ENCODE measurements around the gene SLC4A3. TPM values are rescaled to one million over a fixed set of nuclear protein-coding genes. Genes with fewer than 3 reads are reported as not detected.
A peak's percentile ranks its signal among the peaks of the same experiment; 100 is the strongest.

The SLC4A3 gene
- total RNA-seq, 1 experiment from 2014 or later: 8.7 TPM

GRCh38 chr2:219687882-219688559, 60.6 kb downstream of the SLC4A3 start (continued):
- TF ChIP-seq SMAD3 (CRISPR knock-in tag; IDR thresholded peaks at IDR 0.05; ENCODE audit: borderline replicate concordance) (no peak), USF1 (CRISPR knock-in tag; IDR thresholded peaks at IDR 0.05) (no peak), SP1 (CRISPR knock-in tag; conservative IDR thresholded peaks at IDR 0.05) (no peak), NFYB (CRISPR knock-in tag; conservative IDR thresholded peaks at IDR 0.05; ENCODE audit: low read depth) (no peak), ZNF219 (CRISPR knock-in tag; IDR thresholded peaks at IDR 0.05; ENCODE audit: borderline replicate concordance) (no peak), ZMAT4 (CRISPR knock-in tag; IDR thresholded peaks at IDR 0.05) (no peak), PREB (CRISPR knock-in tag; IDR thresholded peaks at IDR 0.05; ENCODE audit: borderline replicate concordance) (no peak), ATF6 (CRISPR knock-in tag; IDR thresholded peaks at IDR 0.05) (no peak), MXD4 (CRISPR knock-in tag; IDR thresholded peaks at IDR 0.05; ENCODE audit: borderline replicate concordance) (peak; percentile 90; the same call in 1 of the 2 replicates), EMX1 (CRISPR knock-in tag; IDR thresholded peaks at IDR 0.05) (peak; percentile 67; the same call in 1 of the 2 replicates), FOXP1 (CRISPR knock-in tag; IDR thresholded peaks at IDR 0.05; ENCODE audit: borderline replicate concordance) (no peak), MAX (CRISPR knock-in tag; IDR thresholded peaks at IDR 0.05) (no peak), GABPB1 (CRISPR knock-in tag; IDR thresholded peaks at IDR 0.05) (no peak), STAT6 (CRISPR knock-in tag; conservative IDR thresholded peaks at IDR 0.05; ENCODE audit: low read depth) (no peak)

- H3K27me3 Mint-ChIP-seq (ENCODE audit: low read depth): peaks cover 2% of the 10 kb centered on the region; the same call in 1 of the 2 replicates
- ChIA-PET POLR2A (no interaction called here), CTCF (interaction anchor here (0.6 to 3.0 kb wide), 28 partner anchors 10 to 301 kb away, joined by 3 to 72 read pairs (median 5); partner anchors contain the start of genes DNPEP, INHA, OBSL1 and STK11IP)
- DNase-seq (ENCODE audit: low spot score) (no peak), ATAC-seq (no peak)
- H3K4me1 Mint-ChIP-seq: peaks cover 61% of the 10 kb centered on the region
- no peak overlapping the region for H3K4me3 Mint-ChIP-seq
- peaks cover 9% of the 10 kb centered on the region for H3K9me3 Mint-ChIP-seq
- H3K27ac Mint-ChIP-seq: 0 out of 2 replicates have a peak overlapping the region, but pooled peaks have one; percentile 19
- H3K36me3 Mint-ChIP-seq: peaks cover 9% of the 10 kb centered on the region
- TF ChIP-seq ZNF671 (CRISPR knock-in tag; IDR thresholded peaks at IDR 0.05) (no peak), NR1H2 (CRISPR knock-in tag; IDR thresholded peaks at IDR 0.05) (no peak), SMAD3 (CRISPR knock-in tag; IDR thresholded peaks at IDR 0.05; ENCODE audit: borderline replicate concordance) (no peak), ZNF532 (CRISPR knock-in tag; IDR thresholded peaks at IDR 0.05; ENCODE audit: borderline replicate concordance) (no peak), FOXP1 (CRISPR knock-in tag; IDR thresholded peaks at IDR 0.05; ENCODE audit: borderline replicate concordance) (no peak), CREB1 (CRISPR knock-in tag; IDR thresholded peaks at IDR 0.05) (no peak), EMX1 (CRISPR knock-in tag; IDR thresholded peaks at IDR 0.05) (no peak)
Observed at GRCh38 chr2:219688560-219689445, 61.4 kb downstream of the SLC4A3 start.
